Colonic mucosa (tissue), 4 donors: ENCODE data around the gene BPIFA1. TPM values are rescaled to one million over a fixed set of nuclear protein-coding genes. Genes with fewer than 3 reads are reported as not detected.

Source experiments
- DNase-seq: peaks from one replicate; pipeline ENCODE4 v3.0.0-alpha.2; 2020
- H3K27ac ChIP-seq: fragments of 200-600 bp; one replicate; pipeline ENCODE4 v1.8.0; 2021
- H3K27me3 ChIP-seq: fragments of 200-600 bp; one replicate; pipeline ENCODE4 v1.8.0; 2021
- H3K36me3 ChIP-seq: fragments of 200-600 bp; one replicate; pipeline ENCODE4 v1.8.0; 2021
- H3K4me1 ChIP-seq: fragments of 200-600 bp; one replicate; pipeline ENCODE4 v1.8.0; 2021; ENCODE audit warnings: mild to moderate bottlenecking
- H3K4me3 ChIP-seq: fragments of 200-600 bp; one replicate; pipeline ENCODE4 v1.8.0; 2021
- H3K9ac ChIP-seq, 2 donors: one replicate each; pipeline ENCODE4 v1.7.0; 2013; ENCODE audit warnings: control low read depth in 2 of 2, low read depth in 2 of 2, low read length in 2 of 2
- H3K9me3 ChIP-seq: fragments of 200-600 bp; one replicate; pipeline ENCODE4 v1.8.0; 2021
- CTCF ChIP-seq: fragments of 200-600 bp; IDR thresholded peaks from one replicate; pipeline ENCODE4 v1.8.0; 2022; ENCODE audit warnings: antibody characterized with exemption, mild to moderate bottlenecking
- intact Hi-C: fragments of 100-400 bp; cut with DNase I; formaldehyde crosslinking; loops from one replicate; pipeline ENCODE4 v1.14.1; 2022
- total RNA-seq, 2 donors: library from RNA; stranded (reverse); fragmentation: NEBNext Ultra II Directional in 1 of 2; extraction: Animal tissue kit (Norgen Biotek cat#: 25700) in 1 of 2; gene quantifications; one replicate each; pipeline ENCODE4 v1.2.1, GENCODE V29; 2021
- donor health status: healthy.
- donor health status: DM: no; HTN: no; CAD: no.
- donor health status: DM: no; HTN: no; CAD: no.

Gene BPIFA1
- total RNA-seq, 2 donors from 2014 or later, result not detected

- no peak for TF ChIP-seq CTCF
- Histone ChIP-seq H3K4me3 (no peak overlapping the region), H3K9me3 (no peaks in the 10 kb centered on the region), H3K27ac (no peak overlapping the region), H3K27me3 (no peaks in the 10 kb centered on the region), H3K9ac (no peak overlapping the region), H3K4me1 (no peaks in the 10 kb centered on the region), H3K36me3 (no peaks in the 10 kb centered on the region)
- intact Hi-C loops, result no loop called here
- DNase-seq, result no peak
Measured at GRCh38 chr20:33246077-33246476, 10.3 kb downstream of the BPIFA1 start.

GRCh38 chr20:33249456-33249855, 13.7 kb downstream of the BPIFA1 start:
- no peak for TF ChIP-seq CTCF
- no peaks in the 10 kb centered on the region for H3K4me1 ChIP-seq
- intact Hi-C loops, result no loop called here
- H3K4me3 ChIP-seq, result no peak overlapping the region
- no peaks in the 10 kb centered on the region for H3K36me3 ChIP-seq
- H3K9me3 ChIP-seq, result no peaks in the 10 kb centered on the region
- DNase-seq, result no peak
- no peaks in the 10 kb centered on the region for H3K27me3 ChIP-seq
- no peak overlapping the region for H3K9ac ChIP-seq
- no peak overlapping the region for H3K27ac ChIP-seq

- no peak for DNase-seq
- Histone ChIP-seq H3K4me1 (no peaks in the 10 kb centered on the region), H3K36me3 (no peaks in the 10 kb centered on the region), H3K4me3 (no peak overlapping the region), H3K27ac (no peak overlapping the region), H3K9me3 (no peaks in the 10 kb centered on the region), H3K9ac (no peak overlapping the region), H3K27me3 (no peaks in the 10 kb centered on the region)
- intact Hi-C loops, result no loop called here
- no peak for TF ChIP-seq CTCF
Measured at GRCh38 chr20:33250666-33251065, 14.9 kb downstream of the BPIFA1 start.

GRCh38 chr20:33251496-33251895, 15.7 kb downstream of the BPIFA1 start:
- no peak for TF ChIP-seq CTCF
- Histone ChIP-seq H3K36me3 (no peaks in the 10 kb centered on the region), H3K4me3 (no peak overlapping the region), H3K9me3 (no peaks in the 10 kb centered on the region), H3K27me3 (no peaks in the 10 kb centered on the region), H3K9ac (no peak overlapping the region), H3K4me1 (no peaks in the 10 kb centered on the region), H3K27ac (no peak overlapping the region)
- intact Hi-C loops, result no loop called here
- no peak for DNase-seq

GRCh38 chr20:33252460-33252859, 16.7 kb downstream of the BPIFA1 start:
- intact Hi-C loops, result no loop called here
- Histone ChIP-seq H3K9ac (no peak overlapping the region), H3K4me1 (no peaks in the 10 kb centered on the region), H3K4me3 (no peak overlapping the region), H3K9me3 (no peaks in the 10 kb centered on the region), H3K27me3 (no peaks in the 10 kb centered on the region), H3K36me3 (no peaks in the 10 kb centered on the region), H3K27ac (no peak overlapping the region)
- TF ChIP-seq CTCF, result no peak
- DNase-seq, result no peak

- no peak overlapping the region for H3K9ac ChIP-seq
- no peaks in the 10 kb centered on the region for H3K36me3 ChIP-seq
- DNase-seq, result no peak
- H3K4me1 ChIP-seq, result no peaks in the 10 kb centered on the region
- no peaks in the 10 kb centered on the region for H3K27me3 ChIP-seq
- no peak overlapping the region for H3K4me3 ChIP-seq
- no peak overlapping the region for H3K27ac ChIP-seq
- intact Hi-C loops, result no loop called here
- no peaks in the 10 kb centered on the region for H3K9me3 ChIP-seq
- TF ChIP-seq CTCF, result no peak
Measured at GRCh38 chr20:33255005-33255404, 19.2 kb downstream of the BPIFA1 start.
